Natural killer cell (primary cell): ENCODE data around the gene SRC. TPM values are rescaled to one million over a fixed set of nuclear protein-coding genes. Genes with fewer than 3 reads are reported as not detected.

Experiments
- ATAC-seq, 3 donors: fragments of 150-1000 bp in 2 of 3; fragments of 200-7000 bp in 1 of 3; cut with Tn5 transposase; 1 replicate in 1 of 3; 2 replicates in 2 of 3; pipeline ENCODE4 v1.10.0; 2021; ENCODE audit warnings: mild to moderate bottlenecking in 2 of 3, moderate library complexity in 2 of 3
- DNase-seq, 2 donors: peaks; one replicate each; pipeline versions ENCODE4 v3.0.0 to v3.0.0-alpha.2; 2013 to 2021; ENCODE audit warnings: mixed read lengths in 1 of 2
- H3K27ac ChIP-seq: one replicate; pipeline ENCODE4 v1.5.1; 2013; ENCODE audit warnings: mild to moderate bottlenecking, low read length
- H3K27me3 ChIP-seq: one replicate; pipeline ENCODE4 v1.6.1; 2013; ENCODE audit warnings: low read length; ENCODE audit not compliant: control insufficient read depth, insufficient read depth
- H3K36me3 ChIP-seq: one replicate; pipeline ENCODE4 v1.6.1; 2013; ENCODE audit warnings: low read length; ENCODE audit not compliant: control insufficient read depth, insufficient read depth
- H3K4me1 ChIP-seq: one replicate; pipeline ENCODE4 v1.6.1; 2013; ENCODE audit warnings: low read length; ENCODE audit not compliant: control insufficient read depth, insufficient read depth
- H3K4me3 ChIP-seq: one replicate; pipeline ENCODE4 v1.5.1; 2013; ENCODE audit warnings: low read length
- H3K9me3 ChIP-seq: one replicate; pipeline ENCODE4 v1.6.1; 2013; ENCODE audit warnings: low read length; ENCODE audit not compliant: control insufficient read depth, insufficient read depth
- H3K27ac Mint-ChIP-seq, 2 donors: one replicate each; pipeline ENCODE4 v1.8.0; 2022; ENCODE audit warnings: mild to moderate bottlenecking in 2 of 2, mixed read lengths in 2 of 2, moderate library complexity in 1 of 2
- H3K27me3 Mint-ChIP-seq, 2 donors: one replicate each; pipeline ENCODE4 v1.8.0; 2022; ENCODE audit warnings: low read depth in 2 of 2, mixed read lengths in 2 of 2
- H3K36me3 Mint-ChIP-seq: one replicate; pipeline ENCODE4 v1.8.0; 2022; ENCODE audit warnings: mixed read lengths
- H3K4me1 Mint-ChIP-seq, 2 donors: one replicate each; pipeline ENCODE4 v1.8.0; 2022; ENCODE audit warnings: mixed read lengths in 2 of 2
- H3K4me3 Mint-ChIP-seq: one replicate; pipeline ENCODE4 v1.8.0; 2022; ENCODE audit warnings: mild to moderate bottlenecking, moderate library complexity, mixed read lengths
- H3K9me3 Mint-ChIP-seq, 2 donors: one replicate each; pipeline ENCODE4 v1.8.0; 2022; ENCODE audit warnings: mixed read lengths in 2 of 2
- WGBS: methylation state at CpG from one replicate; pipeline ENCODE4 v1.1.7; 2013; ENCODE audit warnings: missing lambda C conversion rate; ENCODE audit not compliant: insufficient coverage; 5-methylcytosine and 5-hydroxymethylcytosine counted together
- intact Hi-C: fragments of 100-400 bp; cut with micrococcal nuclease; formaldehyde crosslinking; loops from one replicate; pipeline ENCODE4 v1.14.2; 2022
- total RNA-seq, 4 donors: library from RNA; stranded (reverse); fragments of 120-200 nt in 1 of 4; gene quantifications; one replicate each; pipeline versions ENCODE4 v1.2.3 to v1.2.4, GENCODE V29; 2013 to 2022
- TF ChIP-seq, protein P1 (sequence below): fragments of 200-600 bp; IDR thresholded peaks from one replicate; pipeline ENCODE4 v1.8.0; 2022; ENCODE audit warnings: antibody characterized with exemption

SRC gene
- total RNA-seq, 3 donors from 2014 or later (not counting 1 experiment from before 2014, with no cell fraction given), result 2.3 to 15.6 (median 10.5) TPM

DNA sequence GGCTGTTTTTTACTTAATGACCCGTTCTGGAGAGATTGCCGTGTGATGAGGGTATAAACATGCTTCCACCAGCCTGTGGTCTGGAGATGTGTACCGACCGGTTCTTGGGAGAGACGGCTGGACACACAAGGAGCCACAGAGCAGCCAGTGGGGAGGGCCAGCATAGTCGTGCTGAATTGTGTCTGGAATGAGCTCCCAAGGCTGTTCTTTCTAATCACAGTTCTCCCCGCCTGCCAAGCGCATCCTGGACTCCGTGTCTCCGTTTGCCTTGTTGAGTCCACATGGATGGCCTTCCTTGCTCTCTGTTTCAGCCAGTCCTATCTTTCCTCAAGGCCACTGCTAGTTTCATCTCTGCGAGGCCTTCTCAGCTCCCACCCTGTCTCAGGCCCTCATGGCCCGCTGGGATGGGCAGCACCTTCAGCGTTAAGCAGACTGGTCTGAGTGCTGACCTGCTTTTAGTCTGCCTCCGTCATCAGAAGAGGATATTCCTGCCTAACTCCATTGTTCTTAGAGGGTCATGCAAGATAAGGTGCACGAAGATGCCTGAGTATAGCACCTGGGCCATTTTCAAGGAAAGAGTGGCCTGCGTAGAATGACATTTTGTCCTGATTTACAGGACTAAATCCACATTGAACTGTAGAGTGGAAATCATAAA, 35.9 kb upstream of the SRC start:
- Histone ChIP-seq H3K9me3 (no peaks in the 10 kb centered on the region), H3K4me1 (peaks cover 6% of the 10 kb centered on the region), H3K4me3 (no peak overlapping the region), H3K27me3 (no peaks in the 10 kb centered on the region), H3K36me3 (peaks cover 26% of the 10 kb centered on the region), H3K27ac (no peak overlapping the region)
- Mint-ChIP-seq H3K4me3 (no peak overlapping the region), H3K36me3 (no peaks in the 10 kb centered on the region), H3K27me3 (no peaks in the 10 kb centered on the region), H3K4me1 (peaks cover 13 to 46% of the 10 kb centered on the region in 2 donors), H3K27ac (no peak overlapping the region), H3K9me3 (no peaks in the 10 kb centered on the region)
- intact Hi-C loops, result no loop called here
- no peak for ATAC-seq
- 96% methylated on average over 16 of the region's 16 CpGs for WGBS
- TF ChIP-seq, protein P1, sequence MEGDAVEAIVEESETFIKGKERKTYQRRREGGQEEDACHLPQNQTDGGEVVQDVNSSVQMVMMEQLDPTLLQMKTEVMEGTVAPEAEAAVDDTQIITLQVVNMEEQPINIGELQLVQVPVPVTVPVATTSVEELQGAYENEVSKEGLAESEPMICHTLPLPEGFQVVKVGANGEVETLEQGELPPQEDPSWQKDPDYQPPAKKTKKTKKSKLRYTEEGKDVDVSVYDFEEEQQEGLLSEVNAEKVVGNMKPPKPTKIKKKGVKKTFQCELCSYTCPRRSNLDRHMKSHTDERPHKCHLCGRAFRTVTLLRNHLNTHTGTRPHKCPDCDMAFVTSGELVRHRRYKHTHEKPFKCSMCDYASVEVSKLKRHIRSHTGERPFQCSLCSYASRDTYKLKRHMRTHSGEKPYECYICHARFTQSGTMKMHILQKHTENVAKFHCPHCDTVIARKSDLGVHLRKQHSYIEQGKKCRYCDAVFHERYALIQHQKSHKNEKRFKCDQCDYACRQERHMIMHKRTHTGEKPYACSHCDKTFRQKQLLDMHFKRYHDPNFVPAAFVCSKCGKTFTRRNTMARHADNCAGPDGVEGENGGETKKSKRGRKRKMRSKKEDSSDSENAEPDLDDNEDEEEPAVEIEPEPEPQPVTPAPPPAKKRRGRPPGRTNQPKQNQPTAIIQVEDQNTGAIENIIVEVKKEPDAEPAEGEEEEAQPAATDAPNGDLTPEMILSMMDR, result no peak
- DNase-seq, result no peak

DNA sequence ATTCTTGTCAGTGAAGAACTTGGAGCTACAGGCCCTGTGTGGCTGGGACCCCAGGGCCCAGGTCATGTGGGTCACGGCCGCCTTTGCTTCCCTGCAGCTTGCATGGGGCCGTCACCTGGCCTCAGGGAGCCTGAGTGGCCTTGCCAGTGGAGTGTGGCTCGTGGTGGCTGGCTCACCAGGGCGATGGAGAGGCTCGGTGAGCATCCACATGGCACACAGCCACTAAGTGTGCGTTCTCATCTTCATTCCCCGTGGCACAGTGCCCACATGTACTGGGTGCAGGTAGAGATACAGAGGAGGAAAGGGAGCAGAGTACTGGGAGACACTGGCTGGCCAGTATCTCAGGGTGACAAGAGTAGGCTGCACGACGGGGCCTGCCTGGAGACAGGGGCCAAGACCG, 35.0 kb upstream of the SRC start:
- TF ChIP-seq, protein P1, result no peak
- H3K4me1 ChIP-seq, result peaks cover 15% of the 10 kb centered on the region
- WGBS, result 98% methylated on average over 11 of the region's 11 CpGs
- H3K27ac Mint-ChIP-seq, result peak overlapping the region in 1 of 2 donors; percentile 62
- intact Hi-C loops, result no loop called here
- H3K36me3 ChIP-seq, result peaks cover 22% of the 10 kb centered on the region
- no peaks in the 10 kb centered on the region for H3K27me3 Mint-ChIP-seq
- no peak overlapping the region for H3K4me3 ChIP-seq
- H3K4me1 Mint-ChIP-seq, result peaks cover 22 to 50% of the 10 kb centered on the region in 2 donors
- no peak for ATAC-seq
- no peaks in the 10 kb centered on the region for H3K9me3 ChIP-seq
- no peak overlapping the region for H3K27ac ChIP-seq
- no peaks in the 10 kb centered on the region for H3K36me3 Mint-ChIP-seq
- no peaks in the 10 kb centered on the region for H3K9me3 Mint-ChIP-seq
- no peak overlapping the region for H3K4me3 Mint-ChIP-seq
- no peaks in the 10 kb centered on the region for H3K27me3 ChIP-seq
- DNase-seq, result no peak

DNA sequence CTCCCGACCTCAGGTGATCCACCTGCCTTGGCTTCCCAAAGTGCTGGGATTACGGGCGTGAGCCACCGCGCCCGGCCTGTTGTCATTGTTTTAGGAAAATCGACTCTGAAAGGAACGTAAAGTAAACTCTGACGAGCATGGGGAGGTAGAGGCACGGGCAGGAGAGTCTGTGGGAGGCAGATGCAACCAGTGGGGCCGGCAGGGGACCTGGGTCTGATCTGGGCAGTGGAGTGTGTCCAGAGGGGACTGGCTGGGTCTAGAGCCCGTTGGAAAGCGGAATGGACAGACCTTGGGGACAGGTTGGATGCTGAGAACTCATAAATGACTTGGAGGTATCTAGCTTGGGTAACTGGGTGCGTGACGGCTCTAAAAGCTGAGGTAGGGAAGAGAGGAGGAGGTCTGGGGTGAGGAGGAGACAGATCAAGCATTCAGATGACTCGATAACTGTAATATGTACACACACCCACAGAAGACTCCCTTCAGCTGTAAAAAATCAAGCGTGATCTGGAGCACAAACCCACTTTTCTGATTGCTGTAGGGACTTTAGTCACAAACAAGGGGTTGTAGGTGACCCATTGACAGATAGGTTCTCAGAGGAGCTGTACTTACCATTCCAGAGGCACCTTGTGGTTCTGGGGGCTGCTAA, 34.1 kb upstream of the SRC start:
- Mint-ChIP-seq H3K36me3 (no peaks in the 10 kb centered on the region), H3K4me1 (peaks cover 31 to 58% of the 10 kb centered on the region in 2 donors), H3K4me3 (no peak overlapping the region), H3K27ac (no peak overlapping the region), H3K27me3 (no peaks in the 10 kb centered on the region), H3K9me3 (no peaks in the 10 kb centered on the region)
- H3K4me3 ChIP-seq, result no peak overlapping the region
- 98% methylated on average over 16 of the region's 17 CpGs for WGBS
- peaks cover 24% of the 10 kb centered on the region for H3K4me1 ChIP-seq
- no peaks in the 10 kb centered on the region for H3K9me3 ChIP-seq
- intact Hi-C loops, result no loop called here
- H3K27ac ChIP-seq, result no peak overlapping the region
- TF ChIP-seq, protein P1, result no peak
- peaks cover 18% of the 10 kb centered on the region for H3K36me3 ChIP-seq
- ATAC-seq (no peak), DNase-seq (no peak)
- H3K27me3 ChIP-seq, result no peaks in the 10 kb centered on the region
